Liver (tissue), 3 donors: ENCODE results near the gene OR4D10.

Source experiments
- GABPA ChIP-seq, 2 donors: IDR thresholded peaks in 1 of 2; conservative IDR thresholded peaks in 1 of 2; 2 replicates each; pipeline ENCODE4 v1.6.1; 2016; ENCODE audit warnings: antibody characterized with exemption in 2 of 2, mild to moderate bottlenecking in 1 of 2, moderate library complexity in 1 of 2
- JUND ChIP-seq, 2 donors: IDR thresholded peaks; 2 replicates each; pipeline ENCODE4 v1.6.1; 2016; ENCODE audit warnings: antibody characterized with exemption in 2 of 2
- RAD21 ChIP-seq, 2 donors: IDR thresholded peaks; 2 replicates each; pipeline ENCODE4 v1.6.1; 2016; ENCODE audit warnings: antibody characterized with exemption in 2 of 2, mild to moderate bottlenecking in 2 of 2
- RXRA ChIP-seq, 2 donors: IDR thresholded peaks; 2 replicates each; pipeline ENCODE4 v1.6.1; 2017 to 2018; ENCODE audit warnings: antibody characterized with exemption in 2 of 2, mild to moderate bottlenecking in 1 of 2
- TAF1 ChIP-seq: conservative IDR thresholded peaks from 2 replicates; pipeline ENCODE4 v1.6.1; 2016; ENCODE audit warnings: antibody characterized with exemption, mild to moderate bottlenecking
- YY1 ChIP-seq: IDR thresholded peaks from 2 replicates; pipeline ENCODE4 v1.6.1; 2016; ENCODE audit warnings: antibody characterized with exemption, mild to moderate bottlenecking
- TF ChIP-seq, protein P1 (sequence below): fragments of 150-350 bp; IDR thresholded peaks from 2 replicates; pipeline ENCODE4 v1.5.1; 2017; ENCODE audit warnings: improper control_type of control experiment, low read depth, low read length; ENCODE audit not compliant: missing input control
- TF ChIP-seq, protein P2 (sequence below): IDR thresholded peaks from 2 replicates; pipeline ENCODE4 v1.6.1; 2016; ENCODE audit warnings: antibody characterized with exemption
- TF ChIP-seq, protein P3 (sequence below): IDR thresholded peaks from 2 replicates; pipeline ENCODE4 v1.6.1; 2016; ENCODE audit warnings: antibody characterized with exemption, mild to moderate bottlenecking
- TF ChIP-seq, protein P4 (sequence below): IDR thresholded peaks from 2 replicates; pipeline ENCODE4 v1.6.1; 2016; ENCODE audit warnings: antibody characterized with exemption
- TF ChIP-seq, protein P5 (sequence below): IDR thresholded peaks from 2 replicates; pipeline ENCODE4 v1.6.1; 2016; ENCODE audit warnings: antibody characterized with exemption
- donor health status: healthy.
- donor health status: healthy.

DNA sequence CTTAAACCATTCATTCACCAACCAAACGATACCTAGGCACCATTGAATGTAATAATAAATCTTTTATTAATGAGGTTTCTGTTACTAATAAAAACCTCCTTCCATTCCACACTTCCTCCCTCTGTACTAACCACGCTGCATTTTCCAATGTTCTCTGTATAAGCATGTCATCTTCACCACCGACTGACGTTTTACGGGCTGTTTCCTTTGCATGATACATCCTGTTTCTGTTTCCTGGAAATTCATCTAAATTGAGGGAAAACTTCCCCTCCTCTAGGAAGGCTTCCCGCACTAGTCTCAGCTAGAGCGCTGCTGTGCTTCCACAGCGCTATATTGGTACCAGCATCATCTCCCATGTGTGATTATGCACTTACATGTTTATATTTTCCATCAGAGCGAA lies 2.1 kb downstream of the OR4D10 start:
- TF ChIP-seq, protein P1, sequence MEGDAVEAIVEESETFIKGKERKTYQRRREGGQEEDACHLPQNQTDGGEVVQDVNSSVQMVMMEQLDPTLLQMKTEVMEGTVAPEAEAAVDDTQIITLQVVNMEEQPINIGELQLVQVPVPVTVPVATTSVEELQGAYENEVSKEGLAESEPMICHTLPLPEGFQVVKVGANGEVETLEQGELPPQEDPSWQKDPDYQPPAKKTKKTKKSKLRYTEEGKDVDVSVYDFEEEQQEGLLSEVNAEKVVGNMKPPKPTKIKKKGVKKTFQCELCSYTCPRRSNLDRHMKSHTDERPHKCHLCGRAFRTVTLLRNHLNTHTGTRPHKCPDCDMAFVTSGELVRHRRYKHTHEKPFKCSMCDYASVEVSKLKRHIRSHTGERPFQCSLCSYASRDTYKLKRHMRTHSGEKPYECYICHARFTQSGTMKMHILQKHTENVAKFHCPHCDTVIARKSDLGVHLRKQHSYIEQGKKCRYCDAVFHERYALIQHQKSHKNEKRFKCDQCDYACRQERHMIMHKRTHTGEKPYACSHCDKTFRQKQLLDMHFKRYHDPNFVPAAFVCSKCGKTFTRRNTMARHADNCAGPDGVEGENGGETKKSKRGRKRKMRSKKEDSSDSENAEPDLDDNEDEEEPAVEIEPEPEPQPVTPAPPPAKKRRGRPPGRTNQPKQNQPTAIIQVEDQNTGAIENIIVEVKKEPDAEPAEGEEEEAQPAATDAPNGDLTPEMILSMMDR = no peak
- TF ChIP-seq, protein P2, sequence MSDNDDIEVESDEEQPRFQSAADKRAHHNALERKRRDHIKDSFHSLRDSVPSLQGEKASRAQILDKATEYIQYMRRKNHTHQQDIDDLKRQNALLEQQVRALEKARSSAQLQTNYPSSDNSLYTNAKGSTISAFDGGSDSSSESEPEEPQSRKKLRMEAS = no peak
- TF ChIP-seq TAF1 (no peak), YY1 (no peak), RAD21 (IDR thresholded peaks at IDR 0.05) (no peak), GABPA (IDR thresholded peaks at IDR 0.05 in 1 of 2, conservative IDR thresholded peaks at IDR 0.05 in 1 of 2) (no peak), JUND (IDR thresholded peaks at IDR 0.05) (no peak), RXRA (IDR thresholded peaks at IDR 0.05) (no peak)
- TF ChIP-seq, protein P3, sequence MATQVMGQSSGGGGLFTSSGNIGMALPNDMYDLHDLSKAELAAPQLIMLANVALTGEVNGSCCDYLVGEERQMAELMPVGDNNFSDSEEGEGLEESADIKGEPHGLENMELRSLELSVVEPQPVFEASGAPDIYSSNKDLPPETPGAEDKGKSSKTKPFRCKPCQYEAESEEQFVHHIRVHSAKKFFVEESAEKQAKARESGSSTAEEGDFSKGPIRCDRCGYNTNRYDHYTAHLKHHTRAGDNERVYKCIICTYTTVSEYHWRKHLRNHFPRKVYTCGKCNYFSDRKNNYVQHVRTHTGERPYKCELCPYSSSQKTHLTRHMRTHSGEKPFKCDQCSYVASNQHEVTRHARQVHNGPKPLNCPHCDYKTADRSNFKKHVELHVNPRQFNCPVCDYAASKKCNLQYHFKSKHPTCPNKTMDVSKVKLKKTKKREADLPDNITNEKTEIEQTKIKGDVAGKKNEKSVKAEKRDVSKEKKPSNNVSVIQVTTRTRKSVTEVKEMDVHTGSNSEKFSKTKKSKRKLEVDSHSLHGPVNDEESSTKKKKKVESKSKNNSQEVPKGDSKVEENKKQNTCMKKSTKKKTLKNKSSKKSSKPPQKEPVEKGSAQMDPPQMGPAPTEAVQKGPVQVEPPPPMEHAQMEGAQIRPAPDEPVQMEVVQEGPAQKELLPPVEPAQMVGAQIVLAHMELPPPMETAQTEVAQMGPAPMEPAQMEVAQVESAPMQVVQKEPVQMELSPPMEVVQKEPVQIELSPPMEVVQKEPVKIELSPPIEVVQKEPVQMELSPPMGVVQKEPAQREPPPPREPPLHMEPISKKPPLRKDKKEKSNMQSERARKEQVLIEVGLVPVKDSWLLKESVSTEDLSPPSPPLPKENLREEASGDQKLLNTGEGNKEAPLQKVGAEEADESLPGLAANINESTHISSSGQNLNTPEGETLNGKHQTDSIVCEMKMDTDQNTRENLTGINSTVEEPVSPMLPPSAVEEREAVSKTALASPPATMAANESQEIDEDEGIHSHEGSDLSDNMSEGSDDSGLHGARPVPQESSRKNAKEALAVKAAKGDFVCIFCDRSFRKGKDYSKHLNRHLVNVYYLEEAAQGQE = no peak
- TF ChIP-seq, protein P4, sequence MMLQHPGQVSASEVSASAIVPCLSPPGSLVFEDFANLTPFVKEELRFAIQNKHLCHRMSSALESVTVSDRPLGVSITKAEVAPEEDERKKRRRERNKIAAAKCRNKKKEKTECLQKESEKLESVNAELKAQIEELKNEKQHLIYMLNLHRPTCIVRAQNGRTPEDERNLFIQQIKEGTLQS = no peak
- TF ChIP-seq, protein P5, sequence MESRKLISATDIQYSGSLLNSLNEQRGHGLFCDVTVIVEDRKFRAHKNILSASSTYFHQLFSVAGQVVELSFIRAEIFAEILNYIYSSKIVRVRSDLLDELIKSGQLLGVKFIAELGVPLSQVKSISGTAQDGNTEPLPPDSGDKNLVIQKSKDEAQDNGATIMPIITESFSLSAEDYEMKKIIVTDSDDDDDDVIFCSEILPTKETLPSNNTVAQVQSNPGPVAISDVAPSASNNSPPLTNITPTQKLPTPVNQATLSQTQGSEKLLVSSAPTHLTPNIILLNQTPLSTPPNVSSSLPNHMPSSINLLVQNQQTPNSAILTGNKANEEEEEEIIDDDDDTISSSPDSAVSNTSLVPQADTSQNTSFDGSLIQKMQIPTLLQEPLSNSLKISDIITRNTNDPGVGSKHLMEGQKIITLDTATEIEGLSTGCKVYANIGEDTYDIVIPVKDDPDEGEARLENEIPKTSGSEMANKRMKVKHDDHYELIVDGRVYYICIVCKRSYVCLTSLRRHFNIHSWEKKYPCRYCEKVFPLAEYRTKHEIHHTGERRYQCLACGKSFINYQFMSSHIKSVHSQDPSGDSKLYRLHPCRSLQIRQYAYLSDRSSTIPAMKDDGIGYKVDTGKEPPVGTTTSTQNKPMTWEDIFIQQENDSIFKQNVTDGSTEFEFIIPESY = no peak
